Ascending aorta (tissue), 2 donors: ENCODE data around the gene TMCC2. TPM values are rescaled to one million over a fixed set of nuclear protein-coding genes. Genes with fewer than 3 reads are reported as not detected.

ENCODE experiments used
- DNase-seq, 2 donors: peaks; one replicate each; pipeline ENCODE4 v3.0.0-alpha.2; 2019; ENCODE audit warnings: low spot score in 2 of 2
- H3K27ac ChIP-seq, 2 donors: fragments of 200-600 bp; sonication (generic); one replicate each; pipeline ENCODE4 v1.5.1; 2016 to 2017; ENCODE audit warnings: mild to moderate bottlenecking in 1 of 2
- H3K27me3 ChIP-seq: fragments of 200-600 bp; sonication (generic); one replicate; pipeline ENCODE4 v1.5.1; 2017
- H3K36me3 ChIP-seq, 2 donors: fragments of 200-600 bp; sonication (generic); one replicate each; pipeline ENCODE4 v1.5.1; 2016
- H3K4me1 ChIP-seq, 2 donors: fragments of 200-600 bp; sonication (generic); one replicate each; pipeline ENCODE4 v1.5.1; 2016 to 2017; ENCODE audit warnings: mild to moderate bottlenecking in 1 of 2
- H3K4me3 ChIP-seq, 2 donors: fragments of 200-600 bp; sonication (generic); one replicate each; pipeline ENCODE4 v1.5.1; 2016 to 2017; ENCODE audit warnings: mild to moderate bottlenecking in 1 of 2
- H3K9me3 ChIP-seq, 2 donors: fragments of 200-600 bp; sonication (generic); one replicate each; pipeline ENCODE4 v1.5.1; 2016
- intact Hi-C: fragments of 100-400 bp; cut with DNase I; formaldehyde crosslinking; loops from one replicate; pipeline ENCODE4 v1.15.1; 2023
- total RNA-seq: library from RNA; depleted of rRNA; stranded (reverse); fragments of >200 nt; gene quantifications from one replicate; pipeline ENCODE4 v1.1.0, GENCODE V29; 2016
- TF ChIP-seq, protein P1 (sequence below), 3 experiments: fragments of 200-600 bp in 2 of 3; fragments of 450-650 bp in 1 of 3; sonication (generic) in 2 of 3; IDR thresholded peaks; one replicate each; pipeline ENCODE4 v1.5.1; 2016 to 2019; ENCODE audit warnings: antibody characterized with exemption in 3 of 3, mild to moderate bottlenecking in 1 of 3, moderate library complexity in 1 of 3

Gene TMCC2
- total RNA-seq, 1 donor from 2014 or later = 5.2 TPM

DNA sequence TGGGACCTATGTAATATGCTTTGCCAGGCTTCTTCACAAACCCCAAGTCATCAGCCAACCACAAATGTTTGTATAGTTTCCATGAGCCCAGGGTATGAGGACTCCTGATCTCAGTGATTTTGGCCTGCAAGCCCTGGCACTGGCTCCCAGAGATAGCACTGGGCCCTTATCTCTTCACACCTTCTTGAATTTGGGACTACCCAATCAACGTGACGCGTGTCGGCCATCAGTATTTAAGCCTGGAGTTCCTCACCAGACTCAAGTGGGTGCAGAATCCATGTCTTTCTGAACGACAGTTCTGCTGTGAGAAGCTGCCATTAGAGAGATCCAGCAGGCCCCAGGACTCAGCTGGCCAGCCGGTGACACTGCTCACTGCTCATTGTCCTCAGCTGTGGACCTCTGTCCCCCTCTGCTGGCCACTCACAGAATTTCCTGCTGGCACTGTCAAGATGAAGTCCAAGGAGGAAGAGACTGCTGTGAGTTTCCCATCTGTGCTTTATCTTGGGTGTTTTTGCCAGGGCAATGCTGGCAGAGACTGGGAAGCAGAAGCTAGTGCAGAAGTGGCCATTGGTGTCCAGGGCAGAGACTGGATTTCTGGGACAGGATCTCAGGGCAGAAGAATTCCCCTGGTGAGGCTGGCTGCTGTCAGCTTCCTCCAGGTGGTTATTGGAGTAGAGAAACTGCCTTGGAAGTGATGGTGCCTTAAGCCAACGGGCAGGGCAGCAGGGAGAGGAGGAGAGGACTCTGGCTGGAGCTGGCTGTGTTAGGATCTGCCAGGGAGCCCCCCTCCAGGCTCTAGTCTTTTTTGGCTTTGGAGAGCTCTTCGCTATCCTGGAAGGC is 28.4 kb downstream of the TMCC2 start:
- no peaks in the 10 kb centered on the region for H3K27me3 ChIP-seq
- H3K36me3 ChIP-seq = no peaks in the 10 kb centered on the region
- H3K4me3 ChIP-seq = no peak overlapping the region
- H3K4me1 ChIP-seq = peaks cover 6 to 10% of the 10 kb centered on the region in 2 donors
- TF ChIP-seq, protein P1, sequence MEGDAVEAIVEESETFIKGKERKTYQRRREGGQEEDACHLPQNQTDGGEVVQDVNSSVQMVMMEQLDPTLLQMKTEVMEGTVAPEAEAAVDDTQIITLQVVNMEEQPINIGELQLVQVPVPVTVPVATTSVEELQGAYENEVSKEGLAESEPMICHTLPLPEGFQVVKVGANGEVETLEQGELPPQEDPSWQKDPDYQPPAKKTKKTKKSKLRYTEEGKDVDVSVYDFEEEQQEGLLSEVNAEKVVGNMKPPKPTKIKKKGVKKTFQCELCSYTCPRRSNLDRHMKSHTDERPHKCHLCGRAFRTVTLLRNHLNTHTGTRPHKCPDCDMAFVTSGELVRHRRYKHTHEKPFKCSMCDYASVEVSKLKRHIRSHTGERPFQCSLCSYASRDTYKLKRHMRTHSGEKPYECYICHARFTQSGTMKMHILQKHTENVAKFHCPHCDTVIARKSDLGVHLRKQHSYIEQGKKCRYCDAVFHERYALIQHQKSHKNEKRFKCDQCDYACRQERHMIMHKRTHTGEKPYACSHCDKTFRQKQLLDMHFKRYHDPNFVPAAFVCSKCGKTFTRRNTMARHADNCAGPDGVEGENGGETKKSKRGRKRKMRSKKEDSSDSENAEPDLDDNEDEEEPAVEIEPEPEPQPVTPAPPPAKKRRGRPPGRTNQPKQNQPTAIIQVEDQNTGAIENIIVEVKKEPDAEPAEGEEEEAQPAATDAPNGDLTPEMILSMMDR (IDR thresholded peaks at IDR 0.05) = peak; percentile 95 to 98 (median 98)
- no peak overlapping the region for H3K27ac ChIP-seq
- intact Hi-C loops = loop anchor here (1.0 to 5.0 kb wide), 6 partner anchors 27 to 279 kb away; partner anchors contain the start of genes DSTYK and RBBP5
- DNase-seq = peak; percentile 66 to 94
- H3K9me3 ChIP-seq = no peaks in the 10 kb centered on the region

DNA sequence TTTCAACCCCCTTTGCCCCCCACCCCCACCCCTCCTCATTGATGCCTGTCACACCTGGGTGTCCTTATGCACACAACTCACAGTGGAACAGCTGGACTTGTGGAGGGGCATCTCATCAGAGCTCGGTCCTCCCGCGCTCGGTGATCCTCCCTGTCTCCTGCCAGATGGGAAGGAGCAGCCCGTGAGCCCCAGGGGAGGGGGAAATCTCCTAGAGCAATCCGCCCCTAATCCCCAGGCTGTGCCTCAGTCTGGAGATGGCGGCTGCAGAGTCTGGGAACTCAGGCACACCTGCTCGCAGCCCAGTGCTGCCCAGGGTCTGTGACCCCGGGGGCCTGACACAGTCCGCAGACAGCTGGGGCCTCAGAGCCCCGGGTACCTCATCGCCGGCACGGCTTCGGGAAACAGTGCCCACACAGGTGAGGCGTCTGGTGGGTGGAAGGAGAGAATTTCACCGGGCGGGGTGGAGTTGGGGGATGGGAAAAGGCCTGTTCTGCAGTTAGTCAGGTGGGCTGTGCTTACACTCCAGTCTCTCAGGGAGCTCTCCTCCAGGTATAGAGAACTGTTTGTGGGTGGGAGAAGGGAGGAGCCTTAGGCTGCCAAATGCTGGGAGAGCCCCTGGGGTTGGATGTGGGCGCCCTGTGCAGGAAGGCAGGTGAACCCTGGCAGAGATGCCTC is 29.3 kb downstream of the TMCC2 start:
- intact Hi-C loops = loop anchor here (1.0 to 5.0 kb wide), 6 partner anchors 28 to 280 kb away; partner anchors contain the start of genes DSTYK and RBBP5
- H3K4me1 ChIP-seq = peaks cover 0 to 4% of the 10 kb centered on the region in 2 donors
- no peaks in the 10 kb centered on the region for H3K9me3 ChIP-seq
- H3K36me3 ChIP-seq = no peaks in the 10 kb centered on the region
- no peaks in the 10 kb centered on the region for H3K27me3 ChIP-seq
- H3K27ac ChIP-seq = no peak overlapping the region
- no peak for DNase-seq
- TF ChIP-seq, protein P1 (IDR thresholded peaks at IDR 0.05) = no peak
- no peak overlapping the region for H3K4me3 ChIP-seq

DNA sequence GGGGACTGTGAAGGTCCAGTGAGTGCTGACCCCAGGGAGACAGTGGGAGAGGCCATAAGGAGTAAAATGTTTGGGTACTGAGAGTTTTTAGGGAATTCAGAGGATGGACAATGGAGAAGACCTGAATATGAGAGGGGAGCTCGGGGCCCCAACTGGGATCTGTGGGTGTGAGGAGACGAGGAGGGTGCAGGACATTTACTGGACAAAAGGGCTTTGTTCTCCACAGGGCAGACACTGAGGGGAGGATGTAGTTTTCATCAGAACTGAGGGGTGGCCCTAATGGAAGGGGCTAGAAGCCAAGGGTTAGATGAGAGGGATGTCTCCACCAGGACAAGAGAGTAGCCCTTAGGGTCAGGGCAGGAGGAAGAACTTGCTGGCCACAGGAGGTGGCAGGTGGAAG is 30.0 kb downstream of the TMCC2 start:
- no peaks in the 10 kb centered on the region for H3K27me3 ChIP-seq
- H3K9me3 ChIP-seq = no peaks in the 10 kb centered on the region
- peaks cover 0 to 4% of the 10 kb centered on the region in 2 donors for H3K4me1 ChIP-seq
- TF ChIP-seq, protein P1 (IDR thresholded peaks at IDR 0.05) = no peak
- no peak overlapping the region for H3K27ac ChIP-seq
- intact Hi-C loops = loop anchor here (5.0 kb wide), 4 partner anchors 45 to 280 kb away; partner anchors contain the start of gene DSTYK
- no peak for DNase-seq
- no peak overlapping the region for H3K4me3 ChIP-seq
- H3K36me3 ChIP-seq = no peaks in the 10 kb centered on the region

DNA sequence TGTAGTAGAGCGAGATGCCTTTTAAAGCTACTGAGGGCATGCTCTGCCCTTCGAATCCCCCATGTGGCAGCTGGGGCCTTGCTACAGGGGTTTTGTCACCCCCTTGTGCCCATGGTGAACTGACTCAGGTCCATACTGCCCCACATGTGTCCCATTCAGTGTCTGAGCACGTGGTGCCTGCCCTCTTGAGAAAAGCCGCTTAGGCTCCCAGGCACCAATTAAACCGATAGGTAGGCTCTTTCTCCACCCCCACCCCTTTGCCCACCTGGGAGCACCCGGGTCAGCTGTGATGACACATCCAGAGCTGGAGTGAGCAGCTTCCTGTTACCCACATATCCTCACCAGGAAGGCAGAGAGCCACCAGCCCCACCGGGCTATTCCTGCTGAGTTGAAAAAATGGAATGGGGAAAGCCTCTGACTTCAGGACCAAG is 30.5 kb downstream of the TMCC2 start:
- Histone ChIP-seq H3K4me3 (no peak overlapping the region), H3K27me3 (no peaks in the 10 kb centered on the region), H3K27ac (no peak overlapping the region), H3K4me1 (peaks cover 0 to 4% of the 10 kb centered on the region in 2 donors), H3K36me3 (no peaks in the 10 kb centered on the region), H3K9me3 (no peaks in the 10 kb centered on the region)
- TF ChIP-seq, protein P1 (IDR thresholded peaks at IDR 0.05) = no peak
- intact Hi-C loops = loop anchor here (5.0 kb wide), 4 partner anchors 46 to 281 kb away; partner anchors contain the start of gene DSTYK
- no peak for DNase-seq

DNA sequence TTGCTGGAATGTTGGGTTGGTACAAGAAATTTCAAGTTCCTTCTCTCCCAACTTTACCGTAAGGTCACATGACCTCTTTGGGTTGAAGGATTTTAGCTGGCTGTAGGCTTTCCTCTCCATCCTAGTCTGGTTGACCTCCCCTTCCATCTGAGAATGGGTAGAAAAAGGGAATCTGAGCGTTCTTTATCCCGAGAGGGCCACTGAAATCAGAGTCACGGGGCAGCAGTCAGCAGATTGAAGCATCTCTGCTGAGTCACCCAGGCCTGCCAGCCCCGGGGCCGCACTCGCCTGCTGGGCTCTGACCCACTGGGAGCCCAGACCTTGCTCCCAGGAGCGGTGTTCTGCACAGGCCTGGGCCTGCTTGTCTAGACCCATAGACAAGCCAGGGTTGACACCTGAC is 31.0 kb downstream of the TMCC2 start:
- Histone ChIP-seq H3K4me1 (peaks cover 0 to 4% of the 10 kb centered on the region in 2 donors), H3K27ac (no peak overlapping the region), H3K4me3 (no peak overlapping the region), H3K9me3 (no peaks in the 10 kb centered on the region), H3K27me3 (no peaks in the 10 kb centered on the region), H3K36me3 (no peaks in the 10 kb centered on the region)
- intact Hi-C loops = loop anchor here (5.0 kb wide), 4 partner anchors 46 to 281 kb away; partner anchors contain the start of gene DSTYK
- no peak for DNase-seq
- TF ChIP-seq, protein P1 (IDR thresholded peaks at IDR 0.05) = no peak
